Neural cell (in vitro differentiated cells): ENCODE measurements around the gene ICE1.

ENCODE experiments used
- EP300 ChIP-seq: fragments of 450-650 bp; conservative IDR thresholded peaks from 2 replicates; pipeline ENCODE4 v1.6.1; 2014; ENCODE audit warnings: antibody characterized with exemption, mild to moderate bottlenecking, moderate library complexity; ENCODE audit not compliant: poor library complexity, severe bottlenecking
- EZH2 ChIP-seq: fragments of 200-600, 300-800 bp; shearing (Covaris generic), sonication (generic); IDR thresholded peaks from 2 replicates; pipeline ENCODE4 v1.6.1; 2014; ENCODE audit warnings: antibody characterized with exemption, low read length, borderline replicate concordance, mild to moderate bottlenecking; ENCODE audit not compliant: insufficient read depth, poor library complexity, severe bottlenecking
- MXI1 ChIP-seq: fragments of 450-650 bp; conservative IDR thresholded peaks from 2 replicates; pipeline ENCODE4 v1.6.1; 2014; ENCODE audit warnings: antibody characterized with exemption, mild to moderate bottlenecking; ENCODE audit not compliant: poor library complexity, severe bottlenecking
- POLR2AphosphoS5 ChIP-seq: IDR thresholded peaks from 2 replicates; pipeline ENCODE4 v1.6.1; 2012
- RAD21 ChIP-seq: fragments of 450-650 bp; conservative IDR thresholded peaks from 2 replicates; pipeline ENCODE4 v1.6.1; 2014; ENCODE audit warnings: antibody characterized with exemption, mild to moderate bottlenecking, moderate library complexity
- SMC3 ChIP-seq: fragments of 450-650 bp; conservative IDR thresholded peaks from 2 replicates; pipeline ENCODE4 v1.6.1; 2014; ENCODE audit warnings: antibody characterized with exemption, mild to moderate bottlenecking, moderate library complexity; ENCODE audit not compliant: poor library complexity
- TAF1 ChIP-seq: IDR thresholded peaks from 2 replicates; pipeline ENCODE4 v1.6.1; 2012; ENCODE audit warnings: low read depth
- TF ChIP-seq, protein P1 (sequence below): fragments of 450-650 bp; IDR thresholded peaks from 2 replicates; pipeline ENCODE4 v1.5.1; 2014; ENCODE audit warnings: antibody characterized with exemption, mild to moderate bottlenecking, moderate library complexity; ENCODE audit not compliant: poor library complexity, severe bottlenecking
- TF ChIP-seq, protein P2 (sequence below): IDR thresholded peaks from 2 replicates; pipeline ENCODE4 v1.6.1; 2012; ENCODE audit warnings: borderline replicate concordance

DNA sequence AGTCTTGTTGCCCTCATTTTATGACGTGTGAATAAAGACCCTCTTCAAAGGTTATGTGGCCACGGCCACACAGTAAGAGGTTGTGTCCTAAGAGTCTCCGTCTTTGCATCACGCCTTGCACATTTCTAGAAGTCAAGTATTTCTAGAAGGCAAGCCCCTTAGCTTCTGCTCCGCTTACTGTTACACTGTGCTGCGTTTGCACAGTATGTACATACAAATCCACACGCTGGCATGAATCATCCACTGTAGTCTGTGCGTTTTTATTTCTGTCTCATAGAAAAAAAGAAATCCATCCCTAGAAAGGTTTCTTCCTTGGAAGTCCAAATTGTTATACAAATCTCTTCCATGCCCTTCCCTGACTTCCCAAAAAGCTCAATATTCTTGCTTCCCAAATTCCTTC is 21.4 kb upstream of the ICE1 start:
- TF ChIP-seq, protein P1, sequence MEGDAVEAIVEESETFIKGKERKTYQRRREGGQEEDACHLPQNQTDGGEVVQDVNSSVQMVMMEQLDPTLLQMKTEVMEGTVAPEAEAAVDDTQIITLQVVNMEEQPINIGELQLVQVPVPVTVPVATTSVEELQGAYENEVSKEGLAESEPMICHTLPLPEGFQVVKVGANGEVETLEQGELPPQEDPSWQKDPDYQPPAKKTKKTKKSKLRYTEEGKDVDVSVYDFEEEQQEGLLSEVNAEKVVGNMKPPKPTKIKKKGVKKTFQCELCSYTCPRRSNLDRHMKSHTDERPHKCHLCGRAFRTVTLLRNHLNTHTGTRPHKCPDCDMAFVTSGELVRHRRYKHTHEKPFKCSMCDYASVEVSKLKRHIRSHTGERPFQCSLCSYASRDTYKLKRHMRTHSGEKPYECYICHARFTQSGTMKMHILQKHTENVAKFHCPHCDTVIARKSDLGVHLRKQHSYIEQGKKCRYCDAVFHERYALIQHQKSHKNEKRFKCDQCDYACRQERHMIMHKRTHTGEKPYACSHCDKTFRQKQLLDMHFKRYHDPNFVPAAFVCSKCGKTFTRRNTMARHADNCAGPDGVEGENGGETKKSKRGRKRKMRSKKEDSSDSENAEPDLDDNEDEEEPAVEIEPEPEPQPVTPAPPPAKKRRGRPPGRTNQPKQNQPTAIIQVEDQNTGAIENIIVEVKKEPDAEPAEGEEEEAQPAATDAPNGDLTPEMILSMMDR = no peak
- TF ChIP-seq MXI1 (no peak), POLR2AphosphoS5 (no peak), EZH2 (no peak), EP300 (no peak), TAF1 (no peak), RAD21 (no peak), SMC3 (no peak)
- TF ChIP-seq, protein P2, sequence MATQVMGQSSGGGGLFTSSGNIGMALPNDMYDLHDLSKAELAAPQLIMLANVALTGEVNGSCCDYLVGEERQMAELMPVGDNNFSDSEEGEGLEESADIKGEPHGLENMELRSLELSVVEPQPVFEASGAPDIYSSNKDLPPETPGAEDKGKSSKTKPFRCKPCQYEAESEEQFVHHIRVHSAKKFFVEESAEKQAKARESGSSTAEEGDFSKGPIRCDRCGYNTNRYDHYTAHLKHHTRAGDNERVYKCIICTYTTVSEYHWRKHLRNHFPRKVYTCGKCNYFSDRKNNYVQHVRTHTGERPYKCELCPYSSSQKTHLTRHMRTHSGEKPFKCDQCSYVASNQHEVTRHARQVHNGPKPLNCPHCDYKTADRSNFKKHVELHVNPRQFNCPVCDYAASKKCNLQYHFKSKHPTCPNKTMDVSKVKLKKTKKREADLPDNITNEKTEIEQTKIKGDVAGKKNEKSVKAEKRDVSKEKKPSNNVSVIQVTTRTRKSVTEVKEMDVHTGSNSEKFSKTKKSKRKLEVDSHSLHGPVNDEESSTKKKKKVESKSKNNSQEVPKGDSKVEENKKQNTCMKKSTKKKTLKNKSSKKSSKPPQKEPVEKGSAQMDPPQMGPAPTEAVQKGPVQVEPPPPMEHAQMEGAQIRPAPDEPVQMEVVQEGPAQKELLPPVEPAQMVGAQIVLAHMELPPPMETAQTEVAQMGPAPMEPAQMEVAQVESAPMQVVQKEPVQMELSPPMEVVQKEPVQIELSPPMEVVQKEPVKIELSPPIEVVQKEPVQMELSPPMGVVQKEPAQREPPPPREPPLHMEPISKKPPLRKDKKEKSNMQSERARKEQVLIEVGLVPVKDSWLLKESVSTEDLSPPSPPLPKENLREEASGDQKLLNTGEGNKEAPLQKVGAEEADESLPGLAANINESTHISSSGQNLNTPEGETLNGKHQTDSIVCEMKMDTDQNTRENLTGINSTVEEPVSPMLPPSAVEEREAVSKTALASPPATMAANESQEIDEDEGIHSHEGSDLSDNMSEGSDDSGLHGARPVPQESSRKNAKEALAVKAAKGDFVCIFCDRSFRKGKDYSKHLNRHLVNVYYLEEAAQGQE = no peak
